ENCODE measurements around the gene OVOL1.
"Not testable (repeated sequence)": the region's sequence is repeated elsewhere in the genome, so short reads cannot be mapped to it uniquely, and the experiment has no call there.

OVOL1 gene

GRCh38 chr11:65786786-65787636 lies at the start of gene OVOL1:
Gene OVOL1 (plus strand): TSS chr11:65787063. CDS start chr11:65787374, 311 bp downstream.
- no peak for DNase-seq (ENCODE audit: low read depth, low spot score)

GRCh38 chr11:65739022-65739421 lies 47.8 kb upstream of the OVOL1 start:
- no peak for DNase-seq (ENCODE audit: low read depth, low spot score)

GRCh38 chr11:65741185-65741584 lies 45.7 kb upstream of the OVOL1 start:
- DNase-seq (ENCODE audit: low read depth, low spot score) = no peak

GRCh38 chr11:65742353-65742752 lies 44.5 kb upstream of the OVOL1 start:
- DNase-seq (ENCODE audit: low read depth, low spot score) = no peak

- no peak for DNase-seq (ENCODE audit: low read depth, low spot score)
Measured at GRCh38 chr11:65743681-65744025, 43.2 kb upstream of the OVOL1 start.

GRCh38 chr11:65744026-65744698 lies 42.7 kb upstream of the OVOL1 start:
- no peak for DNase-seq (ENCODE audit: low read depth, low spot score)

GRCh38 chr11:65744699-65745042 lies 42.2 kb upstream of the OVOL1 start:
- no peak for DNase-seq (ENCODE audit: low read depth, low spot score)

GRCh38 chr11:65745049-65745448 lies 41.8 kb upstream of the OVOL1 start:
- no peak for DNase-seq (ENCODE audit: low read depth, low spot score)

- DNase-seq (ENCODE audit: low read depth, low spot score) = not testable (repeated sequence)
Measured at GRCh38 chr11:65762169-65762568, 24.7 kb upstream of the OVOL1 start.

- not testable (repeated sequence) for DNase-seq (ENCODE audit: low read depth, low spot score)
Measured at GRCh38 chr11:65762816-65763215, 24.0 kb upstream of the OVOL1 start.

- DNase-seq (ENCODE audit: low read depth, low spot score) = no peak
Measured at GRCh38 chr11:65764434-65764833, 22.4 kb upstream of the OVOL1 start.

GRCh38 chr11:65766535-65766934 lies 20.3 kb upstream of the OVOL1 start:
- DNase-seq (ENCODE audit: low read depth, low spot score) = no peak

- DNase-seq (ENCODE audit: low read depth, low spot score) = no peak
Measured at GRCh38 chr11:65767406-65767805, 19.5 kb upstream of the OVOL1 start.

GRCh38 chr11:65767806-65768205 lies 19.1 kb upstream of the OVOL1 start:
- not testable (repeated sequence) for DNase-seq (ENCODE audit: low read depth, low spot score)

GRCh38 chr11:65770951-65771567 lies 15.8 kb upstream of the OVOL1 start:
- no peak for DNase-seq (ENCODE audit: low read depth, low spot score)

GRCh38 chr11:65771589-65772112 lies 15.2 kb upstream of the OVOL1 start:
- DNase-seq (ENCODE audit: low read depth, low spot score) = no peak

GRCh38 chr11:65773784-65774411 lies 13.0 kb upstream of the OVOL1 start:
- DNase-seq (ENCODE audit: low read depth, low spot score) = no peak

- DNase-seq (ENCODE audit: low read depth, low spot score) = no peak
Measured at GRCh38 chr11:65774525-65775306, 12.1 kb upstream of the OVOL1 start.

GRCh38 chr11:65776196-65776595 lies 10.7 kb upstream of the OVOL1 start:
- no peak for DNase-seq (ENCODE audit: low read depth, low spot score)

GRCh38 chr11:65776710-65777141 lies 10.1 kb upstream of the OVOL1 start:
- no peak for DNase-seq (ENCODE audit: low read depth, low spot score)

- DNase-seq (ENCODE audit: low read depth, low spot score) = no peak
Measured at GRCh38 chr11:65777241-65777640, 9.6 kb upstream of the OVOL1 start.
